OCI-LY1 (cell line): ENCODE results near the gene AQP12B.

Source experiments
- H2AFZ ChIP-seq: fragments of 200-600 bp; sonication (generic), shearing (Covaris generic); 2 replicates; pipeline ENCODE4 v1.6.0; 2014; ENCODE audit warnings: antibody characterized with exemption, mild to moderate bottlenecking, low read length
- H3F3A ChIP-seq: fragments of 200-600 bp; sonication (generic), shearing (Covaris generic); 2 replicates; pipeline ENCODE4 v1.6.0; 2014; ENCODE audit warnings: mild to moderate bottlenecking, antibody characterized with exemption, low read length, moderate library complexity; ENCODE audit not compliant: insufficient read depth
- H3K27ac ChIP-seq: fragments of 200-600 bp; sonication (generic); 2 replicates; pipeline ENCODE4 v1.5.1; 2014; ENCODE audit warnings: low read length, mixed run types, mild to moderate bottlenecking, low read depth; ENCODE audit not compliant: poor library complexity, severe bottlenecking
- H3K27me3 ChIP-seq: fragments of 200-600 bp; sonication (generic); 2 replicates; pipeline ENCODE4 v1.6.0; 2014; ENCODE audit warnings: antibody characterized with exemption, mild to moderate bottlenecking, low read length, moderate library complexity; ENCODE audit not compliant: insufficient read depth
- H3K36me3 ChIP-seq: fragments of 200-600 bp; sonication (generic); 2 replicates; pipeline ENCODE4 v1.6.1; 2014; ENCODE audit warnings: mild to moderate bottlenecking, antibody characterized with exemption, low read length, moderate library complexity, mixed read lengths; ENCODE audit not compliant: insufficient read depth
- H3K4me1 ChIP-seq: fragments of 200-600 bp; sonication (generic); 2 replicates; pipeline ENCODE4 v1.5.1; 2014; ENCODE audit warnings: mild to moderate bottlenecking, low read length, moderate library complexity; ENCODE audit not compliant: insufficient read depth, severe bottlenecking
- H3K4me2 ChIP-seq: fragments of 200-600 bp; sonication (generic), shearing (Covaris generic); 2 replicates; pipeline ENCODE4 v1.6.1; 2014; ENCODE audit warnings: low read length
- H3K4me3 ChIP-seq: fragments of 200-600 bp; sonication (generic); 2 replicates; pipeline ENCODE4 v1.5.1; 2014; ENCODE audit warnings: low read length, low read depth, mild to moderate bottlenecking, mixed read lengths; ENCODE audit not compliant: poor library complexity, severe bottlenecking
- H3K79me2 ChIP-seq: fragments of 200-600 bp; shearing (Covaris generic); 2 replicates; pipeline ENCODE4 v1.6.1; 2016; ENCODE audit warnings: mixed run types, low read length, mixed read lengths; ENCODE audit not compliant: insufficient read depth
- H3K9ac ChIP-seq: fragments of 200-600 bp; sonication (generic), shearing (Covaris generic); 2 replicates; pipeline ENCODE4 v1.6.1; 2014; ENCODE audit warnings: mild to moderate bottlenecking, low read length, mixed read lengths
- H3K9me2 ChIP-seq: fragments of 200-600 bp; sonication (generic), shearing (Covaris generic); 2 replicates; pipeline ENCODE4 v1.6.1; 2014; ENCODE audit warnings: low read depth, mild to moderate bottlenecking, low read length, mixed read lengths
- H3K9me3 ChIP-seq: fragments of 200-600 bp; shearing (Covaris generic); 2 replicates; pipeline ENCODE4 v1.6.1; 2014; ENCODE audit warnings: low read length, mixed read lengths
- H4K20me1 ChIP-seq: fragments of 200-600 bp; sonication (generic), shearing (Covaris generic); 2 replicates; pipeline ENCODE4 v1.6.0; 2016; ENCODE audit warnings: mild to moderate bottlenecking, low read length; ENCODE audit not compliant: insufficient read depth
- EZH2 ChIP-seq: fragments of 200-600 bp; sonication (generic), shearing (Covaris generic); IDR thresholded peaks from 2 replicates; pipeline ENCODE4 v1.8.0; 2017; ENCODE audit warnings: borderline replicate concordance, mixed run types, mild to moderate bottlenecking, antibody characterized with exemption, low read length, moderate library complexity, mixed read lengths
- TF ChIP-seq, protein P1 (sequence below): fragments of 200-600 bp; sonication (generic), shearing (Covaris generic); IDR thresholded peaks from 2 replicates; pipeline ENCODE4 v1.5.1; 2017; ENCODE audit warnings: mild to moderate bottlenecking, antibody characterized with exemption, low read length, moderate library complexity, mixed read lengths

The AQP12B gene

DNA sequence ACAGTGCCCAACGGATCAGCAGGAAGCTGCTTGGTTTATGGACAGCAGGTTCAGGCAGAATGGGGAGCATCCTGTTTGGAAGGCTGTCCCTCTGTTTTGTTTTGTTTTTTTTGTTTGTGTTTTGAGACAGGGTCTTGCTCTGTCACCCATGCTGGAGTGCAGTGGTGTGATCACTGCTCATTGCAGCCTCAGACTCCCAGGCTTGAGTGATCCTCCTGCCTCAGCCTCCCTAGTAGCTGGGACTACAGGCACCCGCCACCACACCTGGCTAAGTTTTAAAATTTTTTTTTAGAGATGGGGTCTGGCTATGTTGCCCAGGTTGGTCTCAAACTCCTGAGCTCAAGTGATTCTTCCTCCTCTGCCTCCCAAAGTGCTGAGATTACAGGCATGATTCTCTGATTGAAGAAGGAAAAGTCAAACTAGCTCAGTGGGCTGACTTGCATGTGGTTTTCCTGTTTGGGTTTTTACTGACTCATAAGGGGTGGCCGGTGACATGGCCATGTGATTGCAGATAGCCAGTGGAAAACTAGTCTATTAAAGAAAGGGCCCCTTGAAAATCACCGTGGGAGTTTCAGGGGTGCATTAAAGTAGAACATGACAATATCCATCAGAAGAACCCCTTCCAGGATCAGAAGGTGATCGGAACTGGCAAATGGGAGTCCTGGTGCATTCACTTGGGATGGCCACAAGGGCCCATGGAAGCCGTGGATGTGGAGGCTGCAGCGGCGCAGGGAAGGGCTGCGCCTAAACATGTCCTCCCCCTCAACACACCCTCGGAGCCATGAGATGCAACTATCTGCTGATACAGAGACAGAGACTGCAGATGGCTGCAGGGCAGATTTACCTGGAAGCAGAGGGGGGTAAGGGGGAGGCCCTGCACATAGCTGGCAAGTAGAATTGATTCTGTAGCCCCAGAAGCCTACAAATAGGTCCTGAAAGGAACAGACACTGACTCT lies 26.5 kb downstream of the AQP12B start:
- Histone ChIP-seq H3F3A (no peaks in the 10 kb centered on the region), H3K9me3 (no peaks in the 10 kb centered on the region), H3K4me1 (no peaks in the 10 kb centered on the region), H4K20me1 (no peaks in the 10 kb centered on the region), H3K9me2 (no peaks in the 10 kb centered on the region), H3K27ac (no peak overlapping the region), H2AFZ (no peak overlapping the region), H3K9ac (no peak overlapping the region), H3K79me2 (no peaks in the 10 kb centered on the region), H3K4me3 (no peak overlapping the region), H3K4me2 (no peak overlapping the region), H3K27me3 (peaks cover 7% of the 10 kb centered on the region; the same call in 1 of the 2 replicates), H3K36me3 (no peaks in the 10 kb centered on the region)
- no peak for TF ChIP-seq EZH2
- TF ChIP-seq, protein P1, sequence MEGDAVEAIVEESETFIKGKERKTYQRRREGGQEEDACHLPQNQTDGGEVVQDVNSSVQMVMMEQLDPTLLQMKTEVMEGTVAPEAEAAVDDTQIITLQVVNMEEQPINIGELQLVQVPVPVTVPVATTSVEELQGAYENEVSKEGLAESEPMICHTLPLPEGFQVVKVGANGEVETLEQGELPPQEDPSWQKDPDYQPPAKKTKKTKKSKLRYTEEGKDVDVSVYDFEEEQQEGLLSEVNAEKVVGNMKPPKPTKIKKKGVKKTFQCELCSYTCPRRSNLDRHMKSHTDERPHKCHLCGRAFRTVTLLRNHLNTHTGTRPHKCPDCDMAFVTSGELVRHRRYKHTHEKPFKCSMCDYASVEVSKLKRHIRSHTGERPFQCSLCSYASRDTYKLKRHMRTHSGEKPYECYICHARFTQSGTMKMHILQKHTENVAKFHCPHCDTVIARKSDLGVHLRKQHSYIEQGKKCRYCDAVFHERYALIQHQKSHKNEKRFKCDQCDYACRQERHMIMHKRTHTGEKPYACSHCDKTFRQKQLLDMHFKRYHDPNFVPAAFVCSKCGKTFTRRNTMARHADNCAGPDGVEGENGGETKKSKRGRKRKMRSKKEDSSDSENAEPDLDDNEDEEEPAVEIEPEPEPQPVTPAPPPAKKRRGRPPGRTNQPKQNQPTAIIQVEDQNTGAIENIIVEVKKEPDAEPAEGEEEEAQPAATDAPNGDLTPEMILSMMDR: no peak

DNA sequence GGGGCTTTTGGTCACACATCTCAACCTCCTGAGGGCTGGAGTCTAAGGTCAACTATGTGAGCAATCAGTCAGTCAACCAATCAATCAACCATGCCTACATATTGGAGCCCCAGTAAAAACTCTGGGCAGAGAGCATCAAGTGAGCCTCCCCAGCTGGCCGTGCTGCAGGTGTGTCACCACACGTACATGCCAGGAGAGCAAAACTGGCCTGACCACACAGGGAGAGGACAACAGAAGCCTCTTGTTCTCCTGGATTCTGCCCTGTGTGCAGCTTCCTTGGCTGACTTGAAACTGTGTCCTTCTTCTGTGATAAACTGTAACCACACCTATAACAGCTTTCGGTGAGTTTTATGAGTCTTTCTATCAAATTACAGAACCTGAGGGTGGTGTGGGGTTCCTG lies 31.5 kb downstream of the AQP12B start:
- no peaks in the 10 kb centered on the region for H3K9me3 ChIP-seq
- no peak overlapping the region for H2AFZ ChIP-seq
- no peak overlapping the region for H3K4me2 ChIP-seq
- H3K9me2 ChIP-seq: no peaks in the 10 kb centered on the region
- H3K27me3 ChIP-seq: peaks cover 4% of the 10 kb centered on the region; the same call in 1 of the 2 replicates
- TF ChIP-seq, protein P1: no peak
- TF ChIP-seq EZH2: no peak
- no peaks in the 10 kb centered on the region for H3K36me3 ChIP-seq
- H3K27ac ChIP-seq: no peak overlapping the region
- no peaks in the 10 kb centered on the region for H3K4me1 ChIP-seq
- H3F3A ChIP-seq: no peaks in the 10 kb centered on the region
- H3K79me2 ChIP-seq: no peaks in the 10 kb centered on the region
- no peak overlapping the region for H3K9ac ChIP-seq
- H4K20me1 ChIP-seq: no peaks in the 10 kb centered on the region
- H3K4me3 ChIP-seq: no peak overlapping the region

DNA sequence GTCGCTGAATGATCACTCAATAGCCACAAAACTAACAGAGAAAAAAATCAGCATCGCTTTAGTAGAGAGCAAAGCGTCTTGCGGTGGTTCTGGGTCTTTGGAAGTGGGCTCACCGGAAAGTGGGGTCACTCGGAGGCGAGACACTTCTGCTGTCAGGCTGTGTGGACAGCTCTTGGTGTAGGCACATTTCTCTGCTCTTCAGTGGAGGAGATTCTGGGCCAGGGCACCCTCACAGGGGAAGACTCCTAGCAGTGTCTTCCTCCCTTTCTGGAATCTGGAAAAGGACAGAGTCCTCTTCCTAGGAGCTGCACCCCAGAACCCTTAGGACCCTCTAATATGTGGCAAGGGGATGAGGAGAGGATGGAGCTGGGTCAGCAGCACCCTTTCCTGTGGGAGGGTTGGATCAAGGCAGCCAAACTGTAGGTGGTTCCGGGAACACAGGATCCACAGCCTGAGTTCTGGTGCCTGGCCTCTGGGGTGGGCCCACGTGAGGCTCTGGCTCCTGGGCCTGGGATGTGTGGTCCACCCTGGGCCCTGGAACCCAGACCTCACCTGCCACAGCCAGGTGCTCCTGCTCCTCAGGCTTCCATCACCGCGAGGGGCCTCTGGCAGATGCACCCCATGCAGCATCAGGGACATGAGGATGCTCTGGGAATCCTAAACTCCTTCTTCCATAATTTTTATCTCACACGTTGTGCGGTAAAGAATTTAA lies 32.3 kb downstream of the AQP12B start:
- H3K79me2 ChIP-seq: no peaks in the 10 kb centered on the region
- H3K4me1 ChIP-seq: no peaks in the 10 kb centered on the region
- TF ChIP-seq EZH2: no peak
- no peak overlapping the region for H3K4me3 ChIP-seq
- H3K27me3 ChIP-seq: peaks cover 4% of the 10 kb centered on the region; the same call in 1 of the 2 replicates
- no peak overlapping the region for H3K9ac ChIP-seq
- H3K27ac ChIP-seq: no peak overlapping the region
- H3K4me2 ChIP-seq: no peak overlapping the region
- H4K20me1 ChIP-seq: no peaks in the 10 kb centered on the region
- no peak overlapping the region for H2AFZ ChIP-seq
- no peaks in the 10 kb centered on the region for H3K9me3 ChIP-seq
- no peaks in the 10 kb centered on the region for H3F3A ChIP-seq
- no peaks in the 10 kb centered on the region for H3K36me3 ChIP-seq
- H3K9me2 ChIP-seq: no peaks in the 10 kb centered on the region
